Calu3 (cell line): ENCODE measurements around the gene OLFM1. TPM values are rescaled to one million over a fixed set of nuclear protein-coding genes. Genes with fewer than 3 reads are reported as not detected.

ENCODE experiments used
- BruUV-seq: library from RNA; stranded (reverse); fragments of 400-500 nt; replicated peaks from 2 replicates; lab custom pipeline; 2021; lab: Mats Ljungman, UMichigan
- CTCF ChIA-PET: fragments of 300-600 bp; sonication (Branson Sonifier 250); formaldehyde crosslinking; loops from one replicate; lab custom pipeline; 2022; ENCODE audit warnings: antibody characterized with exemption; lab: Charles Lee
- DNase-seq: peaks from one replicate; pipeline ENCODE4 v3.0.0; 2022
- H3K27ac Mint-ChIP-seq: one replicate; pipeline ENCODE4 v1.8.0; 2022; ENCODE audit warnings: mixed read lengths; ENCODE audit not compliant: unreplicated experiment
- H3K27me3 Mint-ChIP-seq: one replicate; pipeline ENCODE4 v1.8.0; 2022; ENCODE audit warnings: mixed read lengths; ENCODE audit not compliant: unreplicated experiment
- H3K36me3 Mint-ChIP-seq: one replicate; pipeline ENCODE4 v1.8.0; 2022; ENCODE audit warnings: mild to moderate bottlenecking, moderate library complexity, mixed read lengths; ENCODE audit not compliant: insufficient read depth, unreplicated experiment
- H3K4me1 Mint-ChIP-seq: one replicate; pipeline ENCODE4 v1.8.0; 2022; ENCODE audit warnings: mild to moderate bottlenecking, low read depth, mixed read lengths; ENCODE audit not compliant: unreplicated experiment
- H3K4me3 Mint-ChIP-seq: one replicate; pipeline ENCODE4 v1.8.0; 2022; ENCODE audit warnings: mild to moderate bottlenecking, low read depth, moderate library complexity, mixed read lengths; ENCODE audit not compliant: unreplicated experiment
- H3K9me3 Mint-ChIP-seq: one replicate; pipeline ENCODE4 v1.8.0; 2022; ENCODE audit warnings: low read depth, mixed read lengths; ENCODE audit not compliant: unreplicated experiment
- CTCF ChIP-seq: fragments of 200-600 bp; IDR thresholded peaks from one replicate; pipeline ENCODE4 v1.8.0; 2022; ENCODE audit warnings: antibody characterized with exemption; ENCODE audit not compliant: unreplicated experiment
- intact Hi-C: fragments of 100-400 bp; cut with micrococcal nuclease; formaldehyde crosslinking; loops from one replicate; pipeline ENCODE4 v1.10.0; 2022; ENCODE audit not compliant: unreplicated experiment
- total RNA-seq: library from RNA; stranded (reverse); gene quantifications from 2 replicates; pipeline ENCODE4 v1.2.3, GENCODE V29; 2022

OLFM1 gene
- total RNA-seq, 1 experiment from 2014 or later: 5.5 TPM

GRCh38 chr9:135045928-135046738 lies 41.3 kb upstream of the OLFM1 start:
- CTCF ChIA-PET: no interaction called here
- intact Hi-C loops: no loop called here
- Mint-ChIP-seq H3K36me3 (no peaks in the 10 kb centered on the region), H3K27me3 (peaks cover 15% of the 10 kb centered on the region), H3K9me3 (peaks cover 8% of the 10 kb centered on the region), H3K4me1 (no peaks in the 10 kb centered on the region), H3K27ac (no peak overlapping the region), H3K4me3 (no peak overlapping the region)
- DNase-seq: no peak
- no TSS peak for BruUV-seq
- no peak for TF ChIP-seq CTCF

- Mint-ChIP-seq H3K27ac (no peak overlapping the region), H3K4me3 (no peak overlapping the region), H3K27me3 (peaks cover 8% of the 10 kb centered on the region), H3K36me3 (no peaks in the 10 kb centered on the region), H3K9me3 (peaks cover 8% of the 10 kb centered on the region), H3K4me1 (no peaks in the 10 kb centered on the region)
- BruUV-seq: no TSS peak
- intact Hi-C loops: no loop called here
- TF ChIP-seq CTCF: no peak
- CTCF ChIA-PET: no interaction called here
- DNase-seq: no peak
These were observed 40.6 kb upstream of the OLFM1 start for GRCh38 chr9:135046739-135047350.

GRCh38 chr9:135047521-135047920 lies 39.9 kb upstream of the OLFM1 start:
- no peaks in the 10 kb centered on the region for H3K36me3 Mint-ChIP-seq
- intact Hi-C loops: no loop called here
- peaks cover 1% of the 10 kb centered on the region for H3K27me3 Mint-ChIP-seq
- H3K27ac Mint-ChIP-seq: no peak overlapping the region
- TF ChIP-seq CTCF: no peak
- CTCF ChIA-PET: no interaction called here
- no TSS peak for BruUV-seq
- peaks cover 4% of the 10 kb centered on the region for H3K9me3 Mint-ChIP-seq
- no peaks in the 10 kb centered on the region for H3K4me1 Mint-ChIP-seq
- no peak overlapping the region for H3K4me3 Mint-ChIP-seq
- DNase-seq: no peak

- no peak for DNase-seq
- Mint-ChIP-seq H3K4me3 (no peak overlapping the region), H3K9me3 (peaks cover 4% of the 10 kb centered on the region), H3K4me1 (no peaks in the 10 kb centered on the region), H3K36me3 (no peaks in the 10 kb centered on the region), H3K27ac (no peak overlapping the region), H3K27me3 (no peaks in the 10 kb centered on the region)
- CTCF ChIA-PET: no interaction called here
- TF ChIP-seq CTCF: no peak
- BruUV-seq: no TSS peak
- intact Hi-C loops: no loop called here
These were observed 39.3 kb upstream of the OLFM1 start for GRCh38 chr9:135048046-135048757.
